HG03135 (cell line): ENCODE measurements around the gene WWC2.
"Not testable (repeated sequence)": the region's sequence is repeated elsewhere in the genome, so short reads cannot be mapped to it uniquely, and the experiment has no call there.

Experiments
- ATAC-seq: cut with Tn5 transposase; IDR thresholded peaks from one replicate; pipeline ENCODE4 v1.9.1; 2021; ENCODE audit warnings: mild to moderate bottlenecking, moderate library complexity; ENCODE audit not compliant: unreplicated experiment

WWC2 gene

DNA sequence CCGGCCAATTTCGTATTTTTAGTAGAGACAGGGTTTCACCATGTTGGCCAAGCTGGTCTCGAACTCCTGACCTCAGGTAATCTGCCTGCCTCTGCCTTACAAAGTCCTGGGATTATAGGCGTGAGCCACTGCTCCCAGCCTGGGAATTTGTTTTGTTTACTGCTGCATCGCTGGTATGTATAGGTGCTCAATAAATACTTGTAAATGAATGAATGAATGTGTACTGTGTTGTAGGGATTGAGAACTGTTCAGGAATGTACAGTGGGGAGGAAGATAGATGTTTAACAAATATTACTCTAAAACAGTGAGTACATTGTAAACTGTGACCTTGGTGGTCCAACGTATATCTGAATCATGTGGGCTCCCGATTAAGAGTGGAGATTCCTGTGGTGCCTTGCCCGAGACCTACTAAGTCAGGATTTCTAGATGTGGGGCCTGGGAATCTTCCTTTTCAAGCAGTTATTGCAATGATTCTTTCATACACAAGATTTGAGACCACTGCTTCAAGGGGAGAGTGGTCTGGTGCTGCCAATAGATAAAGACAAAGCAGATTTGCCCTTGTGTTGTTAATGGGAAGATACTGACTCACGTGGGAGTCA is 41.0 kb downstream of the WWC2 start:
- ATAC-seq = no peak

GRCh38 chr4:183140911-183141320 is 41.9 kb downstream of the WWC2 start:
- ATAC-seq = no peak

GRCh38 chr4:183141997-183142396 is 42.9 kb downstream of the WWC2 start:
- ATAC-seq = no peak

DNA sequence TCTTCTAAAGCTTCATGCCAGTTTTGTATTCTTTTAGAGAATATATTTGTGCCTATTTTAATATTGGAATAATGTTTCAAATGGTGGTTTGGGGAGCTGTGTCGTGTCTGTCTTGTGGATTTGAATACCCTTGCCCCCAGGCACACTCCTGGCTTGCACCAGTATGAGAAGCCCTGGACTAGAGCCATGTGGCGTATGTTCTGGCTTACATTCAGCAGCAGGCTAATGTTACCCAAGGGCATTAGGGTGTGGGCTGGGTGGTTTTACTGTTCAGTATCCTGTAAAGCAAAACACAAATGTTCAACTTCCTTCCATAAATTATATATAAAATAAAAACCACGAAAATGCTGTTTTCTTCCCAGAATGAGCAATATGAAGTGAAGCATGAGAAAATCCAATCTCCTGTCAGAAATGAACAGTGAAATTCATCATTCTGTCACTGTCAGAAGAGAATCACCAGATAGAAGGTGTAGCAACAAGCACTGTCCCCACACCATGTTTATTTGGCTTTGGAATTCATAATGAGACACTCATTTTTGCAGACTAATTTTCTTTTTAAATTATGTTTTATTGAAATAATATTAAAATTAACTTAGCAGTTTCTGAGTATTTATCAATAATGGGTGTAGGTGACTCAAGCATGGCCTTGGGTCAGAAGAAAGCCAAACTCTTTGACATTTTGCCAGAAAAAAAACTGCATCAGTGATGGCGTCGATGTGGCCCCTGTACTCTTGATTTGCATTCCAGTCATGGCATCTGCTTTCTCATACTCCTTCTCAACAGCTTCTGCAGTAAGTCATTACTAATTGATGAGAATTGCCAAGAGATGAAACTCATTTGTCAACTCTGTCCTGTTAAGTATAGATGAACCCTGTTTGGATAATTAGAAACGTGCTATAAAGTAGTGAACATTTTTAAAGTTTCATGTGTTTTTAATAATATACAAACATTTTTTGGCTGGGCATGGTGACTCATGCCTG is 43.8 kb downstream of the WWC2 start:
- ATAC-seq = no peak

GRCh38 chr4:183144787-183145186 is 45.7 kb downstream of the WWC2 start:
- no peak for ATAC-seq

GRCh38 chr4:183145773-183146172 is 46.7 kb downstream of the WWC2 start:
- ATAC-seq = no peak

- no peak for ATAC-seq
Measured at GRCh38 chr4:183146478-183146877, 47.4 kb downstream of the WWC2 start.

DNA sequence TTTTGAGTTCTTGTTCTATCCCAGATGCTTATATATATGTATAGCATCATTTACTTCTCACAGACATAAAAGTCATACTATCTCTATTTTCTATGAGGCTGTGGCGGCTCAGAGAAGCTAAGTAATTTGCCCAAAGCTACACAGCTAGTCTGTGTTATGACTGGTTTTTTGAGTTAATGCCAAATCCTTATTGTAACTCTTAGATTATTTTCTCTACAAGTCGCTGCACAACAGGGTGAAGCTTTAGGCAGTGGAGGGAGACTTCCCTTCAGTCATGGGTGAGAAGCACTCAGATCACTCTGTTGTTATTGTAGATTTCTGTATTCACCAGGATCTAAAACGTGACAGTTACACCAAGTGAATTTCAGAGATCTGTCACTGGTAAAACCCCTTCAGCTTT is 48.1 kb downstream of the WWC2 start:
- no peak for ATAC-seq

DNA sequence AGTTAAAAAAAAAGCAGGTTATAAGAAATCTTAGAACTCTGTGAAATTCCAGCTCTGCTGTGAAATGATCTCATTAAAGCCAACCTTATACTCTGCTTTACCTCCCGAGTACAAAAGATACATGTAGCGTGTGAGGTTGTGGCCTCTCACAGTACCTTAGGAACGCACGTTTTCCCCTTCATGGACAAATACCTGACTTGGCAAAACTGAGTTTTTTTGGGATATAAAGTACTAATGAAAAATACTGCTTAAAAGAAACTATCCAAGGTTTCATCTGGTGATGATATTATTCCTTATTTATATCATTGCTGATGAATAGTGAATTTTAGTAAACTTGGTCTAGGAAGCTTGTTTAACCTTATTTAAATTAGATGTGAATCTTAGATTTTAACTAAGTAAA is 48.9 kb downstream of the WWC2 start:
- ATAC-seq = no peak

DNA sequence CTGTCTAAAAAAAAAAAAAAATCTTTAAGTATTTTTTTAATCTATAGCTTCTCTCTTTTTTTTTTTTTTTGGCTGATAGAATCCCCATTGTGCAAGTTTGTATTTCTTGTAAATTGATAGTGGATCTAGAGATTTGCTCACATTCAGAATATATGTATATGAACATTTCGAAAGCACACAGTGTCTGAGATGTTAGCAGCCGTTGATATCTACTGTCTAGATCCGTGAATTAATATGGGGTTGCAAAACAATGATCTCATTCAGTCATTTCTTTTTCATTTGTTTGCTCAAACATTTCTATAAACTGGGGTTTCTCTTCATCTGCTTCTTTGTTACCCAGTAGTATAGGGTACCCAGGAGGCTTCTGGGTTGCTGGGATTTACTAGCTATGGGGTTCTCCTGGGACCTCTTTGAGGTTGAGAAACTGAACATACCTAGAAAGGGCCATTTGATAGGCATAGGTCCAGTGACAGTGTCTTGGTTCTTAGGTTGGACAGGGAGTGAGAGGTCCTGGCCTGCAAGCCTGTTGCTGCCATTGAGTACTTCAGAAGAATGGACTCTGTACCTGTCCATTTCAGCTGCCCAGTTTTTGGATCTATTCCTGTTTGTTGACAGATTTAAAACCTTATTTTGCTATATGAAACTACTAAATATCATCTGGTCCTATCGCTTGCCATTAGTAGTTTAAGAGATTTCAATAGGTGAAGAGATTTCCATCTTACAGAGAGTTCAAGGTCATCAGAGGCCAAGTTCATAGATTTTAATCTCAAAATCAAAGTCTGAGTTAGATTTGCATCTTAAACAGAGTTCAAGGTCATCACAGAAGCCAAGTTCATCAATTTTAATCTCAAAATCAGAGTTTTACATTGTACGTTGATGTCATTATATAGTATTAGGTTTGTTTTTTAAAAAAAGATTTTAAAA is 50.8 kb downstream of the WWC2 start:
- ATAC-seq = no peak

DNA sequence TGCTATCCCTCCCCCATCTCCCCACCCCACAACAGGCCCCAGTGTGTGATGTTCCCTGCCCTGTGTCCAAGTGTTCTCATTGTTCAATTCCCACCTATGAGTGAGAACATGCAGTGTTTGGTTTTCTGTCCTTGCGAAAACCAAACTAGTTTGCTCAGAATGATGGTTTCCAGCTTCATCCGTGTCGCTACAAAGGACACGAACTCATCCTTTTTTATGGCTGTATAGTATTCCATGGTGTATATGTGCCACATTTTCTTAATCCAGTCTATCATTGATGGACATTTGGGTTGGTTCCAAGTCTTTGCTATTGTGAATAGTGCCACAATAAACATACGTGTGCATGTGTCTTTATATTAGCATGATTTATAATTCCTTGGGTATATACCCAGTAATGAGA is 51.6 kb downstream of the WWC2 start:
- not testable (repeated sequence) for ATAC-seq

DNA sequence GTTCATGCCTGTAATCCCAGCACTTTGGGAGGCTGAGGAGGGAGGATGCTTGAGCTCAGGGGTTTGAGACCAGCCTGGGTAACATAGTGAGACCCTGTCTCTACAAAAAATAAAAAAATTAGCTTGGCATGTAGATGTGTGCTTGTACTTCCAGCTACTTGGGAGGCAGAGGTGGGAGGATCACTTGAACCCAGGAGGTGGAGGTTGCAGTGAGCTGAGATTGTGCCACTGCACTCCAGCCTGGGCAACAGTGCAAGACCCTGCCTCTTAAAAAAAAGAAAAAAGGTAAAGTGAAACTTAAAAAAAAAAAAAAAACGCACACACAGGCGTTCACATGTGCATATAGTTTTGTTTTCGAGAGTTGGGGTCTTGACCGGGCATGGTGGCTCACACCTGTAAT is 53.2 kb downstream of the WWC2 start:
- ATAC-seq = not testable (repeated sequence)

DNA sequence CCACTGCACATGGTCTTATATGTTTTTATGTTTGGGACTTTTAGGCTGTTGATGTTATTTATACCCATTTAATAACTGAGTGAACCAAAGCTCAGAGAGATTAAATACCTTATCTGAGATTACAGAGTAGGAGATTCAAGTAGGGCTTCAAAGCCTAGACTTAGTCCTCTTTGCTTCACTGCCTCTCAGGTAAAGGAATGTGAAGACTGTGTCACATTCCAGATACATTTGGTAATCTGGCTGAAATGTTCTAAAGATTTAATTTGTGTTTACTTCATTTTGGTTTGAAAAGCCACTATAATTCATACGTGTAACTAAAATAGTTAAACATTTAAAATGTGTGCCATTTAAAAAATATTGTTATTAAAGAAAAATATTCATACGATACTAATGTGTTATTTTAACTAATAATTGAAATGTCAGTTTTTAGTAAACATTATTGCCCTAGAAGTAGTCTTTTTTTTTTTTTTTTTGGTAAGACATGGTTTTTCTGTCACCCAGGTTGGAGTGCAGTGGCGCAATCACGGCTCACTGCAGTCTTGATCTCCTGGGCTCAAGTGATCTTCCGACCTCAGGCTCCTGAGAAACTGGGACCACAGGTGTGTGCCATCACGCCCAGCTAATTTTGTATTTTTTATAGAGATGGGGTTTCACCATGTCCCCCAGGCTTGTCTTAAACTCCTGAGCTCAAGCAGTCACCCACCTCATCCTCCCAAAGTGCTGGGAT is 54.3 kb downstream of the WWC2 start:
- no peak for ATAC-seq

DNA sequence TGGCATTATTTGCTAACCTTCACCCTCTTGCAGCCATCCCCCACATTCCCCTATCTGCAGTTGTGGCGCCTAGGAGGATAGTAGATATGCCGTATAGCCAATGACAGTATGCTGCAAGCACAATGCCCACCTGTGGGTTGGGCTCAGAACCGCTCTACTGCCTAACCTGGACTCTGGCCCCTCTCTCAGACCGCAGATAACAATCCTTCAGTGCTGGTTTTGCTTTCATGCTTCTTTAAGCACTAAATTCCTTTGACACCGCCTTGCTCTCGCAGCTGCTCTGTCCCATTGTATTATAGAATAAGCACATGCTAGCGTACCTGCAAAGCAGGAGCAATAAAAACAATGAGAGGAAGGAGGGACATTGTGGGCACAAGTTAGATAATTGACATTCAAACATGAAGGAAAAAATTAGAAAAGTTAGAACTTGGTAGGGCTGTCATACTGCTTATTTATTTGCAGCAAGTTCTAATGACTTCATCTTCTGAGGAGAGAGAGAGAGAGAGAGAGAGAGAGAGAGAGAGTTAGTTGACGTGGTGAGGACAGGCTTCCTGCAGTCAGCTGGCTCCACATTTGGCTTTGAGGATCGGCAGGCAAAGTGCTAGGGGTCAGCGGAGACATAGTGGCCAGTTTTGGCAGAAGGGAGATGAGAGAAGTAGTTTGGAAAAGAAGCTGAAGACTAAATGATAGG is 55.8 kb downstream of the WWC2 start:
- ATAC-seq = no peak

DNA sequence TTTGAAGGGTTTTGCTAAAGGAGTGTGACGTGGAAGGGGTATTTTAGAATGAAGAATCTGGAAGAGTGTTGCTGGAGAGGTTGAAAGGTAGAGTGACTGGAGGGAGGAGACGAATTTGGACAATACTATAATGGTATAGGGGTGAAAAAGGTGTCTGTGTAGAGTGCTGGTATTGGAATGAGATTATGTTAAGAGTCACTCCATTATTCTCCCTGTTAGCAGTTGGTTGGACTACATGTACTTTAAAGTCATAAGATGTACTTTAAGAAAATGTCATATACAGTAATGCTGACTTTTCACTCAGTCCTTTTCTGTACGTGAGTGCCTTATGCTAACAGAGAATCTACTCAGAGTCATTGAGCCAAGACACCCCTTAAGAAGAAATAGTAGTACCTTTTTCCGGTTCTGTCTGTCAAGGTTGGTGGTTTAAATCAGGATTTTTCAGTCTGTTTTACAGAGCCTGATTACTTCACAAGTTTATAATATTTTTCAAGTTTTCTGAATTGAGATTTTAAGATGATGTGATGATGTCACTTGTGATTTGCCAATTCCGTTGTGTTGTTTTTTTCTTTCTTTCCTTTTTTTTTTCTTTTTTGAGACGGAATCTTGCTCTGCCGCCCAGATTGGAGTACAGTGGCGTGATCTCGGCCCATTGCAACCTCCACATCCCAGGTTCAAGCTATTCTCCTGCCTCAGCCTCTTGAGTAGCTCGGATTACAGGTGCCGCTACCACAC is 56.6 kb downstream of the WWC2 start:
- no peak for ATAC-seq

DNA sequence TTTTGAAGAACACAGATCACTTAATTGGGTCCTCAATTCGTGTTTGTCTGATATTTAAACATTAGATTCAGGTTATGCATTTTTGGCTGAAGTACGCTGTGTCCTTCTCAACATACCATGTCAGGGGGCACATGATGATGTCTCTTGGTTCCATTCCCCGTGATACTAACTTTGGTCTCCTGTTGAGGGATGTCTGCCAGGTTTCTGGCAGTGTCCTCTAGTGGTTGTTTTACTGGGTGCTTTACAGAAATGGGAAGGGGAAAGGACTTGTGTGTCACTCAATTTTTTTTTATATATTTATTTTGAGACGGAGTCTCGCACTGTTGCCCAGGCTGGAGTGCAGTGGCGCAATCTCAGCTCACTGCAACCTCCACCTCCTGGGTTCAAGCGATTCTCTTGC is 58.2 kb downstream of the WWC2 start:
- no peak for ATAC-seq

DNA sequence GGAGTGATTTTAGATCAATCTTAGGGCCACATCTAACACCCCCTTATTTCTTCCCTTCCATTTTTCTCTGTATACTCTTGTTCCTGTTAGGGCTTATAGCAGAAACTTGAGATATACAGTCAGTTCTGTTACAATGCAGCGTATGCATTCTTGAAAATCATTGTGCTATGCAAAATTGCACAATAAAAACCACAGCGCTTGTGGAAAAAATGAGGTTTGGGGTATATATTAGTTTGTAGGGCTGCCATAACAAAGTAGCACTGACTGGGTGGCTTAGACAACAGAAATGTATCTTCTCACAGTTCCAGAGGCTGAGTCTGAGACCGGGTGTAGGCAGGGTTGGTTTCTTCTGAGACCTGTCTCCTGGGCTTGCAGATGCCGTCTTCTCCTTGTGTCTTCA is 59.0 kb downstream of the WWC2 start:
- ATAC-seq = no peak

- ATAC-seq = no peak
Measured at GRCh38 chr4:183161630-183162029, 62.6 kb downstream of the WWC2 start.

- ATAC-seq = no peak
Measured at GRCh38 chr4:183163135-183163534, 64.1 kb downstream of the WWC2 start.
